ENCODE results near the gene EZR.

The EZR gene

GRCh38 chr6:158763434-158764182 is 55.6 kb downstream of the EZR start:
- peaks cover 44% of the 10 kb centered on the region for H3K36me3 ChIP-seq (ENCODE audit: insufficient read depth, low read length)
- WGBS = 85% methylated on average over 10 of the region's 11 CpGs
- no peak overlapping the region for H3K9ac ChIP-seq (ENCODE audit: low read depth, low read length)
- H3K9me3 ChIP-seq (ENCODE audit: insufficient read depth, low read depth, low read length) = no peaks in the 10 kb centered on the region
- H3K27me3 ChIP-seq (ENCODE audit: insufficient read depth, low read length) = no peaks in the 10 kb centered on the region
- H3K27ac ChIP-seq (ENCODE audit: low read depth, low read length) = no peak overlapping the region; the same call in 1 of the 2 replicates
- H3K4me1 ChIP-seq (ENCODE audit: insufficient read depth, low read length) = peaks cover 8% of the 10 kb centered on the region
- no peak overlapping the region for H3K4me3 ChIP-seq (ENCODE audit: low read length)

- Histone ChIP-seq H3K4me3 (ENCODE audit: low read length) (no peak overlapping the region), H3K36me3 (ENCODE audit: insufficient read depth, low read length) (peaks cover 37% of the 10 kb centered on the region), H3K9ac (ENCODE audit: low read depth, low read length) (no peak overlapping the region), H3K4me1 (ENCODE audit: insufficient read depth, low read length) (peaks cover 9% of the 10 kb centered on the region), H3K9me3 (ENCODE audit: insufficient read depth, low read depth, low read length) (no peaks in the 10 kb centered on the region), H3K27me3 (ENCODE audit: insufficient read depth, low read length) (no peaks in the 10 kb centered on the region), H3K27ac (ENCODE audit: low read depth, low read length) (peak overlapping the region; percentile 16; the same call in 1 of the 2 replicates)
- WGBS = 82% methylated on average over 12 of the region's 12 CpGs
Measured at GRCh38 chr6:158762787-158763433, 56.3 kb downstream of the EZR start.

DNA sequence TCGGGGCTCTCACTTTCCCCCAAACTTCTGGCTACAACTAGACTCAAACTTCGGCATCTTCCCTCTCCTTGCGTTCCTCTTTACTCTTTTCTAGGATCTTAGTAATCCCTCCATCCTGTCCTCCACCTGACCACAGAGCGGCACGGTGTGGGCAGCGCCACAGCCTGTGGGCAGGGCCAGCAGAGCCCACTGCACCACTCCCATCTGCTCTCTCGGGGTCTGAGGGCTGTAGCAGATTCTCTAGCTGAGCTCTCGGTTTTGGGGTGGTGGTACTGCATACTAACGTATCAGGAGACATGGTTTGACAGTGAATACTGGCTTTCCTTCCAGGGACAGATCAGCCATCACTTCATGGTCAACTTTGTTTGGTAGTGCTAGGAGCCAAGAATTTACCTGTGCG is 57.4 kb downstream of the EZR start:
- Histone ChIP-seq H3K27ac (ENCODE audit: low read depth, low read length) (no peak overlapping the region), H3K36me3 (ENCODE audit: insufficient read depth, low read length) (peaks cover 25% of the 10 kb centered on the region), H3K9me3 (ENCODE audit: insufficient read depth, low read depth, low read length) (no peaks in the 10 kb centered on the region), H3K9ac (ENCODE audit: low read depth, low read length) (no peak overlapping the region), H3K4me1 (ENCODE audit: insufficient read depth, low read length) (peaks cover 14% of the 10 kb centered on the region), H3K4me3 (ENCODE audit: low read length) (no peak overlapping the region), H3K27me3 (ENCODE audit: insufficient read depth, low read length) (no peaks in the 10 kb centered on the region)
- 90% methylated on average over 10 of the region's 10 CpGs for WGBS

DNA sequence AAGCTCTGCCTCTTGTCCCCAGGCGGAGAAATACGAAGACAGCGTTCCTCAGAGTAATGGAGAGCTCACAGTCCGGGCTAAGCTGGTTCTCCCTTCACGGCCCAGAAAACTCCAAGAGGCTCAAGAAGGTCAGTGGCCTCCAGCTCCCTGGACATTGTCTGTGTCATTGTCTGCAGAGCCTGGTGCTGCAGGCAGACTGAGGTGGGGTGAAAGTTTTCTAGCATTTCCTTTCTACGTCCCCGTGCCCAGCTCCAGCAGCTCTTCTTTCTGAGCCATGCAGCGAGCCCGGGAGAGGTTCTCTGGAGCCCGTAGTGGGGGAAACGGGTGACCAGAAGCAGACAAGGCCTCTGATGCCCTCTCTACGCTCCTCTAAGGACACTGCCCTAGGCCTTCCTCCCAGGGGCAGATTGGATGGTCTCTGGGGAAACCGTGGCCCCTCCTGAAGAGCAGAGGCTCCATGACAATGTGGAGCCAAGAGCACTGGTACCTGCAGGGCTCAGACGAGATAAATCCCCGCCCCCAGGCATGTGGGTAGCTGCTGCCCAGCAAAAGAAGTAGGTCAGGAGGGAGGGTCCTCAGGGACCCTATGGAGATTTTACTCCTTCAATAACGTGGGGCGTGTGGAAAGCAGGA is 58.4 kb downstream of the EZR start:
- no peaks in the 10 kb centered on the region for H3K27me3 ChIP-seq (ENCODE audit: insufficient read depth, low read length)
- H3K36me3 ChIP-seq (ENCODE audit: insufficient read depth, low read length) = peaks cover 15% of the 10 kb centered on the region
- no peak overlapping the region for H3K4me3 ChIP-seq (ENCODE audit: low read length)
- WGBS = 70% methylated on average over 17 of the region's 17 CpGs
- H3K27ac ChIP-seq (ENCODE audit: low read depth, low read length) = no peak overlapping the region
- peaks cover 14% of the 10 kb centered on the region for H3K4me1 ChIP-seq (ENCODE audit: insufficient read depth, low read length)
- H3K9me3 ChIP-seq (ENCODE audit: insufficient read depth, low read depth, low read length) = no peaks in the 10 kb centered on the region
- no peak overlapping the region for H3K9ac ChIP-seq (ENCODE audit: low read depth, low read length)

DNA sequence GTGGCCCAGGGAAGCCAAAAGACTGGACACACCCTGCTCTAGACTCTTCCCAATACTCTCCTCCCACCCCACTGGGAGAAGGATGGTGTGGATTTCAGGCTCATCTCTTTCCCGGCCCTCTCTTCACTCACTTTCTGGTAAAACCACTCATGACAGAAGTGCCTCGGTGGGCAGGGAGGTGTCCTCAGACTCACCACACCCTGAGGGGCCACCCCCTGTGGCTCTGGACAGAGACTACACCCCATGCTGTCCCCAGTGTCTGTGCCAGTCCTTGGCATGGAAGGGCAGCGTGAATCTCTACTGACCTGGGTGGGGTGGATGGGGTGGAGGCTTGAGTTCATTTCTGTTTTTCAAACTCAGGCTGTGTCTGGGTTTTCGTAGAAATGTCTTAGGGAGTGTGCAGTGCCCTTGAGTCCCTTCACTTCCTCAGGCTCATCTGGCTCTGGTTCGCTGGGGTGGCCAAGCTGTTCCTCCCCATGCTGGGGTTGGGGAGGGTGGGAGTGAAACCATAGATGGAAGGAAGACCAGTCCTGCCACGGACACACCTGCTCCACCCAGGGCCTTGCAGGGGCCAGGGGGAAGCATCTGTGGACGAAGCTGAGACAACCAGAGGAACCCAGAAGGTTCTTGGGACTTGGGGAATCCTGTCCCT is 59.1 kb downstream of the EZR start:
- peaks cover 9% of the 10 kb centered on the region for H3K36me3 ChIP-seq (ENCODE audit: insufficient read depth, low read length)
- peaks cover 14% of the 10 kb centered on the region for H3K4me1 ChIP-seq (ENCODE audit: insufficient read depth, low read length)
- H3K4me3 ChIP-seq (ENCODE audit: low read length) = no peak overlapping the region
- no peaks in the 10 kb centered on the region for H3K9me3 ChIP-seq (ENCODE audit: insufficient read depth, low read depth, low read length)
- no peak overlapping the region for H3K27ac ChIP-seq (ENCODE audit: low read depth, low read length)
- WGBS = 95% methylated on average over 7 of the region's 7 CpGs
- no peak overlapping the region for H3K9ac ChIP-seq (ENCODE audit: low read depth, low read length)
- H3K27me3 ChIP-seq (ENCODE audit: insufficient read depth, low read length) = no peaks in the 10 kb centered on the region

- H3K4me1 ChIP-seq (ENCODE audit: insufficient read depth, low read length) = peaks cover 14% of the 10 kb centered on the region
- 81% methylated on average over 18 of the region's 18 CpGs for WGBS
- H3K9ac ChIP-seq (ENCODE audit: low read depth, low read length) = no peak overlapping the region
- no peaks in the 10 kb centered on the region; the same call in 1 of the 2 replicates for H3K36me3 ChIP-seq (ENCODE audit: insufficient read depth, low read length)
- H3K4me3 ChIP-seq (ENCODE audit: low read length) = no peak overlapping the region
- H3K27ac ChIP-seq (ENCODE audit: low read depth, low read length) = no peak overlapping the region
- H3K27me3 ChIP-seq (ENCODE audit: insufficient read depth, low read length) = no peaks in the 10 kb centered on the region
- H3K9me3 ChIP-seq (ENCODE audit: insufficient read depth, low read depth, low read length) = no peaks in the 10 kb centered on the region
Measured at GRCh38 chr6:158758941-158759479, 60.2 kb downstream of the EZR start.

DNA sequence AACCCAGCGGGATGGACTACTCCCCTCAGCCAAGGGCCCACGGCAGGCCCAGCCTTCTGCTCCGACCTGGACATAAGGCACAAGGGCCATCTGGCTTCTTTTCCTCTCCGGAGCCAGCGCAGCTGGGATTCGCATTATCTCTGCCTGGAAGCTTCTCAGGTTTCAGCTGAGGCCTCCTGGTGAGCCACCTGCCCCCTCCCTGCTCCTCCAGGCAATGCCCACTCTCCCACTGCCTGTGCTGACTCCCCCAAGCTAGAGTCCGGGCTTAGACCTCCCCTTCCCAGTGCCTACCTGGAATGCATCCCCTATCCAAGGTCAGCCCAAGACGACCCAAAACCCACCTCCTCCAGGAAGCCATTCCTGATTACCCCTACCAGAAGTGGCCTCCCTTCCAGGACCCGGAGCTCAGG is 60.7 kb downstream of the EZR start:
- Histone ChIP-seq H3K9me3 (ENCODE audit: insufficient read depth, low read depth, low read length) (no peaks in the 10 kb centered on the region), H3K27me3 (ENCODE audit: insufficient read depth, low read length) (no peaks in the 10 kb centered on the region), H3K9ac (ENCODE audit: low read depth, low read length) (no peak overlapping the region), H3K4me3 (ENCODE audit: low read length) (no peak overlapping the region), H3K4me1 (ENCODE audit: insufficient read depth, low read length) (peaks cover 14% of the 10 kb centered on the region), H3K27ac (ENCODE audit: low read depth, low read length) (no peak overlapping the region), H3K36me3 (ENCODE audit: insufficient read depth, low read length) (no peaks in the 10 kb centered on the region)
- 24% methylated on average over 9 of the region's 9 CpGs for WGBS

GRCh38 chr6:158757753-158758090 is 61.4 kb downstream of the EZR start:
- Histone ChIP-seq H3K27ac (ENCODE audit: low read depth, low read length) (no peak overlapping the region), H3K36me3 (ENCODE audit: insufficient read depth, low read length) (no peaks in the 10 kb centered on the region), H3K4me1 (ENCODE audit: insufficient read depth, low read length) (peaks cover 16% of the 10 kb centered on the region), H3K4me3 (ENCODE audit: low read length) (no peak overlapping the region), H3K9ac (ENCODE audit: low read depth, low read length) (no peak overlapping the region), H3K9me3 (ENCODE audit: insufficient read depth, low read depth, low read length) (no peaks in the 10 kb centered on the region), H3K27me3 (ENCODE audit: insufficient read depth, low read length) (no peaks in the 10 kb centered on the region)
- 63% methylated on average over 9 of the region's 9 CpGs for WGBS

DNA sequence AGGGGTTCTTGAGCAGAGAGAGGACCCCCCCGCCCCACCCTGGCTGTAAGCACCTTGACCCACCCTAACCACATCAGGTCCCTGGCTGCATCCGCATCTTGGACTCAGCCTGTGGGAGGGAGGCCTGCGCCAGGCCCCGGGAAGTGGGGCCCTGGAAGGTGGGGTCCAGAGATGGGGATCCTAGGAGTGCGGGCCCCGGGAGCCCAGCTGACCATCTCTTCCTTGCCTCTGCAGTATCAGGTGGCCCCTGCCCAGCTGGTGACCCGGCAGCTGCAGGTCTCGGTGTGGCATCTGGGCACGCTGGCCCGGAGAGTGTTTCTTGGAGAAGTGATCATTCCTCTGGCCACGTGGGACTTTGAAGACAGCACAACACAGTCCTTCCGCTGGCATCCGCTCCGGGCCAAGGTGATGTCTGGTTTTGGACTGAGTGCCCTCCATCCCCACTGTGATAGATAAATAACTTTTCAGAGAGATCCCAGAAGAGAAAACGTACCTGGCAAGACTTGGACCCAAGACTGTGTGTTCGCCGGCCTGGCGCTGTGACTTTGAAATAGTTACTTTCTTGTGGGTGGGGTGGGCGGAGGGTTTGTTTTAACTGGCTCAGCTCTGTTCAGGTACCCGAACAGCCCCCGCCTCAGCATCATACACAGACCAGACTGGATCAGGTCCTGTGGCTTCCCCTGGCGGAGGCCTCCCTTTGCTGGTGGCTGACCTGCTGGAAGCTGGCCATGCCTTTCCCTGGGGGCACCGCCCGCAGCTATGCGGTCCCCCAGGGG is 62.0 kb downstream of the EZR start:
- WGBS = 89% methylated on average over 24 of the region's 25 CpGs
- Histone ChIP-seq H3K27me3 (ENCODE audit: insufficient read depth, low read length) (no peaks in the 10 kb centered on the region), H3K4me3 (ENCODE audit: low read length) (no peak overlapping the region), H3K9me3 (ENCODE audit: insufficient read depth, low read depth, low read length) (no peaks in the 10 kb centered on the region), H3K4me1 (ENCODE audit: insufficient read depth, low read length) (peaks cover 19% of the 10 kb centered on the region), H3K9ac (ENCODE audit: low read depth, low read length) (no peak overlapping the region), H3K27ac (ENCODE audit: low read depth, low read length) (no peak overlapping the region), H3K36me3 (ENCODE audit: insufficient read depth, low read length) (no peaks in the 10 kb centered on the region)

GRCh38 chr6:158756126-158756525 is 63.0 kb downstream of the EZR start:
- Histone ChIP-seq H3K4me1 (ENCODE audit: insufficient read depth, low read length) (peaks cover 19% of the 10 kb centered on the region), H3K4me3 (ENCODE audit: low read length) (no peak overlapping the region), H3K36me3 (ENCODE audit: insufficient read depth, low read length) (no peaks in the 10 kb centered on the region), H3K9ac (ENCODE audit: low read depth, low read length) (no peak overlapping the region), H3K27me3 (ENCODE audit: insufficient read depth, low read length) (no peaks in the 10 kb centered on the region), H3K9me3 (ENCODE audit: insufficient read depth, low read depth, low read length) (no peaks in the 10 kb centered on the region), H3K27ac (ENCODE audit: low read depth, low read length) (no peak overlapping the region)
- 89% methylated on average over 9 of the region's 9 CpGs for WGBS

Data from HUES64 (cell line).